PFSK-1 (cell line): ENCODE results near the gene ERC2.

Source experiments
- FOXP2 ChIP-seq: optimal IDR thresholded peaks from 2 replicates; pipeline ENCODE3; 2011; ENCODE audit warnings: borderline replicate concordance, control low read depth, inconsistent platforms; ENCODE audit not compliant: insufficient read depth; ENCODE audit errors: extremely low read length, extremely low read depth
- POLR2AphosphoS5 ChIP-seq: IDR thresholded peaks from 2 replicates; pipeline ENCODE4 v1.6.1; 2012; ENCODE audit warnings: low read depth, mild to moderate bottlenecking, control low read depth, low read length, moderate library complexity
- SIN3A ChIP-seq: IDR thresholded peaks from 2 replicates; pipeline ENCODE4 v1.6.1; 2012; ENCODE audit warnings: mild to moderate bottlenecking, low read length, moderate library complexity, borderline replicate concordance; ENCODE audit not compliant: insufficient read depth
- TAF1 ChIP-seq: IDR thresholded peaks from 2 replicates; pipeline ENCODE4 v1.6.1; 2012; ENCODE audit warnings: low read length, control low read depth, borderline replicate concordance; ENCODE audit not compliant: insufficient read depth
- TF ChIP-seq, protein P1 (sequence below), 2 experiments: IDR thresholded peaks; 2 replicates each; pipeline versions ENCODE4 v1.6.1 to v1.8.0; 2011 to 2012; ENCODE audit warnings: low read depth in 2 of 2, low read length in 2 of 2, control low read depth in 1 of 2, inconsistent platforms in 1 of 2, mild to moderate bottlenecking in 1 of 2, moderate library complexity in 1 of 2; ENCODE audit not compliant: insufficient read depth in 1 of 2

The ERC2 gene

DNA sequence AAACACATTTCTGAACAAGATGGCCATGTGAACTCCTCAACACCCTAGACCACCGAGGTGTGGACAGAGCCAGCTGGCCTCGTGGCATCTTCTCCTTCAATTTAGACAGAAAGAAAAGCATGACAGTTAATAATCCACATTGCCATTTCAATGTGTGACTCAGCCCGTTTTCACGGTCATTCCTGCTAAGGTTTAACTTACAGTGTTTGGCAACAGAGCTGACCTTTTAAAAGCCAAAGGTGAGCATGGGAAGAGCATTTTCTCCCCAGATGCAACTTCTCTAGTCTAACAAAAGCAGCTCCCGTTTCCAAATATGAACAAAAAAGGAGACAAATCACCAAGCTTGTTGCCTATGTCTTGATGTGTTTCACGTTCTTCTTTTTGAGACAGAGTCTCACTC lies 563.6 kb downstream of the ERC2 start:
- TF ChIP-seq POLR2AphosphoS5 (no peak), TAF1 (no peak)

DNA sequence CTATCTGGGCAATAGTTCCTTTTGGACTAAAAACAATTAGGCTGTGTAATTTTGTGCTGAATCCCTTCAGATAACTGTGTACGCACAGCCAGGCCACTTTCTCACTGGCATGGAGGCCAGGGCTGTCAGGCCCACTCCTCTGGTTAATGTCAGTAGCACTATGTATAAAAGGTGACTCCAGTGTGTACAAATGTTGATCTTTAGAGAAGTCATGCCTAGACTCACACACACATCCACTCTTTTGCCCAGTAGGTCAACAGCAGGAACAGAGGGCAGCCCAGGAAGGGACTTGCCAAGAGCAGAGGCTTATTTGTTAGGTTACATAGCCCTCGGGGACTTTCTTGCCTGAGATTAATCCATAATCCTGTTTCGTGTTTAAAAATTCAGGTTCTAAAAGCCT lies 564.6 kb downstream of the ERC2 start:
- no peak for TF ChIP-seq POLR2AphosphoS5
- no peak for TF ChIP-seq SIN3A
- TF ChIP-seq TAF1 = no peak
- TF ChIP-seq, protein P1, sequence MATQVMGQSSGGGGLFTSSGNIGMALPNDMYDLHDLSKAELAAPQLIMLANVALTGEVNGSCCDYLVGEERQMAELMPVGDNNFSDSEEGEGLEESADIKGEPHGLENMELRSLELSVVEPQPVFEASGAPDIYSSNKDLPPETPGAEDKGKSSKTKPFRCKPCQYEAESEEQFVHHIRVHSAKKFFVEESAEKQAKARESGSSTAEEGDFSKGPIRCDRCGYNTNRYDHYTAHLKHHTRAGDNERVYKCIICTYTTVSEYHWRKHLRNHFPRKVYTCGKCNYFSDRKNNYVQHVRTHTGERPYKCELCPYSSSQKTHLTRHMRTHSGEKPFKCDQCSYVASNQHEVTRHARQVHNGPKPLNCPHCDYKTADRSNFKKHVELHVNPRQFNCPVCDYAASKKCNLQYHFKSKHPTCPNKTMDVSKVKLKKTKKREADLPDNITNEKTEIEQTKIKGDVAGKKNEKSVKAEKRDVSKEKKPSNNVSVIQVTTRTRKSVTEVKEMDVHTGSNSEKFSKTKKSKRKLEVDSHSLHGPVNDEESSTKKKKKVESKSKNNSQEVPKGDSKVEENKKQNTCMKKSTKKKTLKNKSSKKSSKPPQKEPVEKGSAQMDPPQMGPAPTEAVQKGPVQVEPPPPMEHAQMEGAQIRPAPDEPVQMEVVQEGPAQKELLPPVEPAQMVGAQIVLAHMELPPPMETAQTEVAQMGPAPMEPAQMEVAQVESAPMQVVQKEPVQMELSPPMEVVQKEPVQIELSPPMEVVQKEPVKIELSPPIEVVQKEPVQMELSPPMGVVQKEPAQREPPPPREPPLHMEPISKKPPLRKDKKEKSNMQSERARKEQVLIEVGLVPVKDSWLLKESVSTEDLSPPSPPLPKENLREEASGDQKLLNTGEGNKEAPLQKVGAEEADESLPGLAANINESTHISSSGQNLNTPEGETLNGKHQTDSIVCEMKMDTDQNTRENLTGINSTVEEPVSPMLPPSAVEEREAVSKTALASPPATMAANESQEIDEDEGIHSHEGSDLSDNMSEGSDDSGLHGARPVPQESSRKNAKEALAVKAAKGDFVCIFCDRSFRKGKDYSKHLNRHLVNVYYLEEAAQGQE (IDR thresholded peaks at IDR 0.05; ENCODE audit: insufficient read depth in 1 of 2, low read depth in 2 of 2, low read length in 2 of 2) = no peak
- no peak for TF ChIP-seq FOXP2

DNA sequence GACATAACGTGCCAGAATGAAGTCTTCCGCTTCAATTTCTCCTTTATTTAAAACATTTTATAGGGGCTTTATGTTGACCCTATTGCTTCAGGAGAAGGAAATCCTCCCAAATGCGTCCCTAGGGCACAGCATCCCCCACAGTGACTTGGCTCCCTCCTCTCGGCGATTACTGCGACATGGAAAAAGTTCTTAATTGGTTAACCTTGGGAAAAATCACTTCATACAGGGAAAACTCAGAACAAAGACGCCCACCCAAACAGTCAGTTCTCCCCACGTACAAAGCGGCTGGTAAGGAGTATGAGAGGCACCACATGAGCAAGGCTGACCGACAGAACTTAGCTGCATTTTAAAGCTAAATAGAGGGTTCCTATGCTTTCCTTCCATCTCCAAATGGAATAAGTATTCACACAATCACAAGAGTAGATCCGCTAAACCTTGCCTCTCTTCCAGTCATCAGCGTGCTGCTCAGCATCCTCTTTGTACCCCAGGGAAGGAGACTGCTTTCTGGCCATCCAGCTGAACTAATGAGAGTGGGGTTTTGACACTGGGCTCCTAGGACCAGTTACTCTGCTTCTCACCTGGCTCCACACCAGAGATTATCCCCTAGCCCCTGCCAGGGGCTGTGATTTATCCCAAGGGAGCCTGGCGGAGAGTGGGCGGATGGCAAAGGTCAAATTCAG lies 565.9 kb downstream of the ERC2 start:
- TF ChIP-seq FOXP2 = no peak
- TF ChIP-seq TAF1 = no peak
- TF ChIP-seq POLR2AphosphoS5 = no peak
- TF ChIP-seq SIN3A = no peak
- TF ChIP-seq, protein P1 (IDR thresholded peaks at IDR 0.05; ENCODE audit: insufficient read depth in 1 of 2, low read depth in 2 of 2, low read length in 2 of 2) = no peak

DNA sequence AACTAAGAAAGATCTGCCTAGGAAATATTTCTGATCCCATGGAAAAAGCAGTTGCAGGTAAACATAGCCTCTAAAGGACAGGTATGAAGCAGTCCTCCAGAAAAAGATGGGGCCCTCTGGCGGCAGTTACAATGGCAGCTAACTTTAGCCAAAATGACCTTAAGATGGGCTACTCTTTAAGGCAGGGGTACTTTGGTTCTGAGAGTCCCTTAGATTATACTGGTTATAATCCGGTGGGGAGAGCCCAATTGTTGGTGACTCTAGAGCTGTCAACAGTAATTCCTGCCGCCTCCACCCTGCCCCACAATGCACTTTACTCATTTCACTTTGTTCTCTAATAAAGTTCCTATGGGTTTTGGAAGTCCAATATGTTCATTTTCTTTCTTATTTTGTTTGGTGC lies 568.4 kb downstream of the ERC2 start:
- no peak for TF ChIP-seq FOXP2
- no peak for TF ChIP-seq TAF1
- no peak for TF ChIP-seq SIN3A
- TF ChIP-seq, protein P1 (IDR thresholded peaks at IDR 0.05; ENCODE audit: insufficient read depth in 1 of 2, low read depth in 2 of 2, low read length in 2 of 2) = no peak

DNA sequence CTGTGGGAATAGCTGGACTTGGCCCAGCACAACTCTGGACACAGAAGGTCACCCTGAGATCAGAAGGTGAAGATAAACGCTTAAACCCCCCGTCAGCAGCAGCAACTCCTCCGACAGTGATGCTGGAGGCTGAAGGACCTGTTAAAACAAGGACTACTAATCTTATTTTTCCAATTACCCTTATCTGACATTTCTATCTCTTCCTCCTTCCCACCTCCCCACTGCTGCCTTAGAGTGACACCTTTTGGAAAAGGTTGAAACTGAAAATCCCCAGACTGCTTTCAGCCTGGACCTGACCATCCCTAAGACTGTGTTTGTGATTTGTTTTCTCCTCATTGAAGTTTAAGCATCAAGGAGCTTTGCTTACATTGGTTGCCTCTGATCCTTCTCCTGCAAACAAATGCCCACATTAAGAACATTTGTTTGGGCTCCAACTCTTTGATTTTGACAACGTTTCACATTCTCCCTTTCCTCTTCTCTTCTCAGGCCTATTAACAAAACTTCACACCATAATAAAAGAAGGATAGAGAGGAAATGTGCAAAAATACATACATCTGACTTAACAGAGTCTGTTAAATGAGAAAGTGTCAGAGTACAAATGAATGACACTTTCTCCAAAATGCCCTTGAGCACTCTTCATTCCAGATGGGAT lies 570.6 kb downstream of the ERC2 start:
- TF ChIP-seq TAF1 (no peak), POLR2AphosphoS5 (no peak)

DNA sequence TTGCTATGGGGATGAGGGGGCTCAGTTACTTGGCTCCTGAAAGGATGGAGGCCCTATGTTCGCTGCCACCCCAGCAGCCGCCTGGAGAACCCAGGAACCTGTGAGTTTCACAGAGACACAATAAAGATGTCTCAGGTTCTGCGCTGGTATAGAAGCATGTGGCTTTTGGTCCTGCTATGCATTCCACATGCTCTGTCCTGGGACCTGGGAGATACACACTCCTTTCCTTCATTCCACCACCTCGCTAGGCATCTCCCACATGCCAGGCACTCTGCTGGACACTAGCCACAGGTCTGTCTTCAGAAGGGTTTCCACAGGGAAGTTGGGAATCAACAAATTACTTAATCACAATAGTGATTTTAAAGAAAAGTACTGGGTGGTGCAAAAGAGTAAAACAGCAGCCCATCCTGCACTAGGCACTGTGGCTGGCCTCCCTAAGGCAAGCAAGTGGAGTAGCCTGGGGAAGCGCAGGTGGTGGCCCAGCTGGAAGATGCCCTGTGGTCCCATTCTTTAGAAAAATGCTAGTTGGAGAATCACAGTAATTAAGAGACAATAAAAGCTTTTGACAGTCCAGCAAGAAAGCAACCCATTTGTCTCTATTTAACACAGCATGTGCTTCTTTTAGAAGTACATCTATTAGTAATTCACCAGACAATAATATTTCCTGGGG lies 572.2 kb downstream of the ERC2 start:
- TF ChIP-seq TAF1 (no peak), SIN3A (no peak), FOXP2 (no peak), POLR2AphosphoS5 (no peak)
- TF ChIP-seq, protein P1 (IDR thresholded peaks at IDR 0.05; ENCODE audit: insufficient read depth in 1 of 2, low read depth in 2 of 2, low read length in 2 of 2) = no peak
